Stimulated activated naive CD8-positive, alpha-beta T cell treated with anti-CD3 and anti-CD28 coated beads, Interleukin-15, Interleukin-2, amounts not matched to agents 100 U/mL and 50 U/mL, for 24 hours (primary cell): ENCODE data around the gene LY86.
"Not testable (repeated sequence)": the region's sequence is repeated elsewhere in the genome, so short reads cannot be mapped to it uniquely, and the experiment has no call there.

Experiments used
- ATAC-seq: fragments of 150-1000 bp; cut with Tn5 transposase; one replicate; pipeline ENCODE4 v1.10.0; 2021
- DNase-seq: peaks from one replicate; pipeline ENCODE4 v3.0.0; 2021

The LY86 gene

GRCh38 chr6:6654599-6655575 is 66.4 kb downstream of the LY86 start:
- DNase-seq (peak; percentile 43), ATAC-seq (peak; percentile 61)

GRCh38 chr6:6655805-6656251 is 67.3 kb downstream of the LY86 start:
- ATAC-seq (peak; percentile 41), DNase-seq (no peak)

- no peak for ATAC-seq
- DNase-seq: no peak
Observed at GRCh38 chr6:6656287-6656686, 67.8 kb downstream of the LY86 start.

GRCh38 chr6:6657085-6657819 is 68.7 kb downstream of the LY86 start:
- DNase-seq: no peak
- ATAC-seq: no peak

- ATAC-seq: no peak
- no peak for DNase-seq
Observed at GRCh38 chr6:6657820-6658217, 69.3 kb downstream of the LY86 start.

GRCh38 chr6:6659600-6660327 is 71.2 kb downstream of the LY86 start:
- DNase-seq: no peak
- no peak for ATAC-seq

GRCh38 chr6:6660339-6661045 is 72.0 kb downstream of the LY86 start:
- ATAC-seq: no peak
- no peak for DNase-seq

- ATAC-seq (no peak), DNase-seq (no peak)
Observed at GRCh38 chr6:6661191-6661590, 72.7 kb downstream of the LY86 start.

- ATAC-seq (no peak), DNase-seq (no peak)
Observed at GRCh38 chr6:6661684-6662083, 73.2 kb downstream of the LY86 start.

- ATAC-seq (no peak), DNase-seq (no peak)
Observed at GRCh38 chr6:6663421-6664135, 75.1 kb downstream of the LY86 start.

GRCh38 chr6:6665555-6666243 is 77.2 kb downstream of the LY86 start:
- no peak for ATAC-seq

GRCh38 chr6:6670150-6670549 is 81.6 kb downstream of the LY86 start:
- not testable (repeated sequence) for ATAC-seq, DNase-seq

More at GRCh38 chr6:6665555-6666243, 77.2 kb downstream of the LY86 start:
- DNase-seq: no peak

- DNase-seq: no peak
- no peak for ATAC-seq
Observed at GRCh38 chr6:6674872-6675271, 86.4 kb downstream of the LY86 start.

- ATAC-seq: peak; percentile 77
- DNase-seq: peak; percentile 79
Observed at GRCh38 chr6:6676910-6677441, 88.5 kb downstream of the LY86 start.

GRCh38 chr6:6678185-6678671 is 89.7 kb downstream of the LY86 start:
- no peak for DNase-seq
- ATAC-seq: no peak

- DNase-seq (no peak), ATAC-seq (no peak)
Observed at GRCh38 chr6:6678811-6679210, 90.3 kb downstream of the LY86 start.

GRCh38 chr6:6679633-6680032 is 91.1 kb downstream of the LY86 start:
- no peak for ATAC-seq
- no peak for DNase-seq

GRCh38 chr6:6680526-6680925 is 92.0 kb downstream of the LY86 start:
- ATAC-seq (no peak), DNase-seq (no peak)

- ATAC-seq (no peak), DNase-seq (no peak)
Observed at GRCh38 chr6:6681075-6681849, 92.7 kb downstream of the LY86 start.
